BE2C (cell line): ENCODE results near the gene CKAP5.

Experiments
- DNase-seq: peaks from one replicate; pipeline ENCODE4 v3.0.0-alpha.2; 2020
- H3K27me3 ChIP-seq: fragments of 250-450 bp; sonication (Bioruptor Pico); 2 replicates; pipeline ENCODE4 v1.5.1; 2020; ENCODE audit warnings: mild to moderate bottlenecking
- H3K36me3 ChIP-seq: fragments of 250-450 bp; sonication (Bioruptor Pico); 2 replicates; pipeline ENCODE4 v1.5.1; 2020; ENCODE audit warnings: mild to moderate bottlenecking
- H3K4me1 ChIP-seq: fragments of 250-450 bp; sonication (Bioruptor Pico); 2 replicates; pipeline ENCODE4 v1.5.1; 2020
- H3K4me3 ChIP-seq: 2 replicates; pipeline ENCODE4 v1.5.1; 2011; ENCODE audit warnings: low read depth, low read length
- H3K9me3 ChIP-seq: fragments of 250-450 bp; sonication (Bioruptor Pico); 2 replicates; pipeline ENCODE4 v1.5.1; 2020
- TF ChIP-seq, protein P1 (sequence below): IDR thresholded peaks from 2 replicates; pipeline ENCODE4 v1.5.1; 2012; ENCODE audit warnings: mild to moderate bottlenecking, low read depth, low read length

Gene CKAP5

GRCh38 chr11:46778416-46778815, 67.7 kb downstream of the CKAP5 start:
- Histone ChIP-seq H3K36me3 (peaks cover 38% of the 10 kb centered on the region), H3K4me3 (no peak overlapping the region), H3K4me1 (no peaks in the 10 kb centered on the region), H3K27me3 (no peaks in the 10 kb centered on the region), H3K9me3 (no peaks in the 10 kb centered on the region)
- DNase-seq = no peak
- TF ChIP-seq, protein P1, sequence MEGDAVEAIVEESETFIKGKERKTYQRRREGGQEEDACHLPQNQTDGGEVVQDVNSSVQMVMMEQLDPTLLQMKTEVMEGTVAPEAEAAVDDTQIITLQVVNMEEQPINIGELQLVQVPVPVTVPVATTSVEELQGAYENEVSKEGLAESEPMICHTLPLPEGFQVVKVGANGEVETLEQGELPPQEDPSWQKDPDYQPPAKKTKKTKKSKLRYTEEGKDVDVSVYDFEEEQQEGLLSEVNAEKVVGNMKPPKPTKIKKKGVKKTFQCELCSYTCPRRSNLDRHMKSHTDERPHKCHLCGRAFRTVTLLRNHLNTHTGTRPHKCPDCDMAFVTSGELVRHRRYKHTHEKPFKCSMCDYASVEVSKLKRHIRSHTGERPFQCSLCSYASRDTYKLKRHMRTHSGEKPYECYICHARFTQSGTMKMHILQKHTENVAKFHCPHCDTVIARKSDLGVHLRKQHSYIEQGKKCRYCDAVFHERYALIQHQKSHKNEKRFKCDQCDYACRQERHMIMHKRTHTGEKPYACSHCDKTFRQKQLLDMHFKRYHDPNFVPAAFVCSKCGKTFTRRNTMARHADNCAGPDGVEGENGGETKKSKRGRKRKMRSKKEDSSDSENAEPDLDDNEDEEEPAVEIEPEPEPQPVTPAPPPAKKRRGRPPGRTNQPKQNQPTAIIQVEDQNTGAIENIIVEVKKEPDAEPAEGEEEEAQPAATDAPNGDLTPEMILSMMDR = no peak

DNA sequence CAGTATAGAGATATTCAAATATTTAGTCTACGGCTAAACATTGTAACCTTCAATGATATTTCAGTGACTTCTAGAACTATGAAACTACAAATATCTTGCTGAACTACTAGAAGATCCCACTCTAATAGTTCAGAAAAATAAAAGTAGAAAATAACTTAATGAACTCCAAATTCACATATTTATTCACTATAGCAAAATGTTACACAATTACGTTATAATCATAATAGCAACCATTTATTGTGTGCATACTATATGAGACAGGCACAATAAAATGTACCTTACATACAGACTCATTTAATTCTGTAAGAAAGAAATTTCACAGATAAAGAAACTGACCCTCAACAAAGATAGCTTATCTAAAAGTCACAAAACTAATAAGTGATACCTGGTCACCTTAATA, 69.2 kb downstream of the CKAP5 start:
- H3K4me1 ChIP-seq = no peaks in the 10 kb centered on the region
- H3K27me3 ChIP-seq = no peaks in the 10 kb centered on the region
- no peaks in the 10 kb centered on the region for H3K9me3 ChIP-seq
- DNase-seq = no peak
- peaks cover 38% of the 10 kb centered on the region for H3K36me3 ChIP-seq
- TF ChIP-seq, protein P1 = no peak
- H3K4me3 ChIP-seq = no peak overlapping the region

DNA sequence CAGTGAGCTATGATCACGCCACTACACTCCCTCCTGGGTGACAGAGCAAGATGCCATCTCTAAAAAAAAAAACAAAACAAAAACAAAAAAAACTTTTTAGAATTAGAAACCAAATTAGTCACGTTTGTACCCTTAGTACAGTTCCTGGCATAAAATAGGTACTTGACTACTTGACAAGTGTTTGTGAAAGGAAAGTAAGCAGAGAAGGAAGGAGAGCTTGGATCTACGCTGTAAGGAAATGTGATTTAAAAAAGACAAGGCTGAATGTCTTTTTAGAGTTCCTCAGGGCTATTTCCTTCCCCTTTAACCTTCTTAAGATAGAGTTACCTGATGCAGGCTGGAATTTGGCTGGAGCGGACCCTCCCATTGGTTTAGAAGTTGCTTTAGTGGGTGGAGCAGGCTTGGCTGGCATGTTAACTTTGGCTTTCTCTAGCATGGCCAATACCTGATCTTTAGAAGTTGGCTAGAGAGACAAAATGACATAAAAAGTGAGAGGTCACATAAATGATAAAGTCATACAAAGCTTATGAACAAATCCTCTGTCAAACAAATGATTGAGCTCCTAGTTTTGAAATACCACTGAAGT, 76.4 kb downstream of the CKAP5 start:
- H3K36me3 ChIP-seq = peaks cover 20% of the 10 kb centered on the region
- TF ChIP-seq, protein P1 = no peak

GRCh38 chr11:46766656-46767055, 79.4 kb downstream of the CKAP5 start:
- no peaks in the 10 kb centered on the region for H3K4me1 ChIP-seq
- H3K27me3 ChIP-seq = no peaks in the 10 kb centered on the region
- peaks cover 31% of the 10 kb centered on the region for H3K36me3 ChIP-seq
- H3K4me3 ChIP-seq = no peak overlapping the region
- DNase-seq = no peak
- H3K9me3 ChIP-seq = no peaks in the 10 kb centered on the region
- TF ChIP-seq, protein P1 = no peak

More for the DNA sequence above, 76.4 kb downstream of the CKAP5 start:
- Histone ChIP-seq H3K27me3 (no peaks in the 10 kb centered on the region), H3K4me1 (no peaks in the 10 kb centered on the region), H3K9me3 (no peaks in the 10 kb centered on the region), H3K4me3 (no peak overlapping the region)
- no peak for DNase-seq

DNA sequence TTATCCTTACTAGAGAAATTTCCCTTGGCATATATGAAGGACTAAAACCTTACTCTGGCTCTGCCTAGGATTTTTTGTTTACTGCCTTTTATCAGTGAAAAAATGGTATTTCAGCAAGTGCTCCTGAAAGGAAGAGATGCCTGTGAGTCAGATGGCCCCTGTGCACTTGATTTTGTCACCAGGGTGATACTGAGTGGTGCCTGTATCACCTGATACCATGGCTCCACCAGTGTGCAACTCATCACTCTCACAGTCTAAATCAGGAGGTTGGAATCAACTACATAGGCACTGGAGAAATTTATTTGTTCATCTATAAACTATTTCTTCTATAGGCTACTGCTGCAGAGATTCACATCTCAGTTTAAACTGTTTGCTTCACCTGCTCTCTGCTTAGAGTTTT, 83.8 kb downstream of the CKAP5 start:
- peaks cover 37% of the 10 kb centered on the region for H3K36me3 ChIP-seq
- no peaks in the 10 kb centered on the region for H3K4me1 ChIP-seq
- TF ChIP-seq, protein P1 = no peak
- no peak overlapping the region for H3K4me3 ChIP-seq
- no peak for DNase-seq
- no peaks in the 10 kb centered on the region for H3K27me3 ChIP-seq
- H3K9me3 ChIP-seq = no peaks in the 10 kb centered on the region

DNA sequence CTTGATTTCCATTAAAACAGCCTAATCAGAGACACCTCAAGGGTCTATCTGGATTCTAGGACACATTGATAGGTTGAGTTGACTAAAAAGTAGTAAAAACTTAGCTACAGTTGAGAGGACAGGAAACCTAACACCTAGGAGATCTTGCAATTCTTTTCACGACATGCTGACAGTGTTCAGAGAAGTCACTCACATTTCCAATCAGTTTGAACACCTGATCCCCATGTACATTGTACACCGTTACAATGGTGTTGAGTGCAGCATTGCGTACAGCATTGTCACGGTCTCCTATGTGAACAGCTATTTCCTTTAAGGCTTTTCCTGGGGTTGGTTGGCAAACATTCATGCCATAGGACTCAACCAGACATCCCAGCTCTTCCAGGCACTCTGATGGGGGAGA, 84.3 kb downstream of the CKAP5 start:
- TF ChIP-seq, protein P1 = no peak

More for the DNA sequence above, 84.3 kb downstream of the CKAP5 start:
- Histone ChIP-seq H3K4me3 (no peak overlapping the region), H3K4me1 (no peaks in the 10 kb centered on the region), H3K36me3 (peaks cover 37% of the 10 kb centered on the region), H3K9me3 (no peaks in the 10 kb centered on the region), H3K27me3 (no peaks in the 10 kb centered on the region)
- DNase-seq = no peak
